Esophagus muscularis mucosa (tissue), 4 donors: ENCODE data around the gene PROZ.

Experiments used
- EP300 ChIP-seq: sonication (generic); formaldehyde crosslinking; IDR thresholded peaks from one replicate; pipeline ENCODE4 v1.6.1; 2017; ENCODE audit warnings: antibody characterized with exemption
- POLR2A ChIP-seq: fragments of 450-650 bp; IDR thresholded peaks from one replicate; pipeline ENCODE4 v1.6.1; 2017; ENCODE audit warnings: antibody characterized with exemption, moderate library complexity, mild to moderate bottlenecking, low read depth
- POLR2AphosphoS5 ChIP-seq, 2 donors: sonication (generic); formaldehyde crosslinking; IDR thresholded peaks; one replicate each; pipeline ENCODE4 v1.6.1; 2017; ENCODE audit warnings: antibody characterized with exemption in 2 of 2
- TF ChIP-seq, protein P1 (sequence below), 3 experiments: fragments of 200-600 bp in 2 of 3; fragments of 450-650 bp in 1 of 3; sonication (generic) in 2 of 3; IDR thresholded peaks; one replicate each; pipeline ENCODE4 v1.5.1; 2017 to 2019; ENCODE audit warnings: antibody characterized with exemption in 3 of 3, mild to moderate bottlenecking in 2 of 3, moderate library complexity in 1 of 3

DNA sequence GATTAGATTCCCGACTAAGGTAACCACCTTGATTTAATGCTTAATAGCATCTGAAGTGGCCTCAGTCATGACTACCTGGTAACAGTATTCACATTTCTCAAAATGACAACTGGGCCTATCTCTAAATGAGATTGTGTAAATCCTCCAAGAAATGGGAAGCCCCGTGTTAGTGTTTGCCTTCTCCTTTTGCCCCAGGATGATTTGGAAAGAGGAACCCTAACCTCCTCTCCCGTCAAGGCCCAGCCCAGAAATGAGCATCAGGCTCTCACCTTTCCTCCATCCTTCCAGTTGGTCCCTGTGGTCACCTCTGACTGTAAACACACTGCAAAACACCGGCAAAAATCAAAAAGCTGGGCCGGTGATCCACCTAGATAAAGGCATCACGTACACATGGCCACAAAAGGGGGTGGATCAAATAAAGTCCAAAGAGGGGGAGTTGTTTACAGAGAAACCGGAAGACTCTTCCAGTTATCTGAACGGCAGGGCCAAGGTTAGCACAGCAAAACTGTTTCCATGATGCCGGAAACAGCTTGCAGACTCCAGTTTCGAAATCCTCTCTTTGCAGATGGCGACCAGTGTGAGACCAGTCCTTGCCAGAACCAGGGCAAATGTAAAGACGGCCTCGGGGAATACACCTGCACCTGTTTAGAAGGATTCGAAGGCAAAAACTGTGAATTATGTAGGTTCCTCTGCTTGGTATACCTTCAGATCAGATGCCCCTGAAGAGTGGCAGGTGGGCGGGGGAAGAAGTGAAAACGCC lies 19.5 kb upstream of the PROZ start:
- no peak for TF ChIP-seq POLR2AphosphoS5 (IDR thresholded peaks at IDR 0.05)
- TF ChIP-seq, protein P1, sequence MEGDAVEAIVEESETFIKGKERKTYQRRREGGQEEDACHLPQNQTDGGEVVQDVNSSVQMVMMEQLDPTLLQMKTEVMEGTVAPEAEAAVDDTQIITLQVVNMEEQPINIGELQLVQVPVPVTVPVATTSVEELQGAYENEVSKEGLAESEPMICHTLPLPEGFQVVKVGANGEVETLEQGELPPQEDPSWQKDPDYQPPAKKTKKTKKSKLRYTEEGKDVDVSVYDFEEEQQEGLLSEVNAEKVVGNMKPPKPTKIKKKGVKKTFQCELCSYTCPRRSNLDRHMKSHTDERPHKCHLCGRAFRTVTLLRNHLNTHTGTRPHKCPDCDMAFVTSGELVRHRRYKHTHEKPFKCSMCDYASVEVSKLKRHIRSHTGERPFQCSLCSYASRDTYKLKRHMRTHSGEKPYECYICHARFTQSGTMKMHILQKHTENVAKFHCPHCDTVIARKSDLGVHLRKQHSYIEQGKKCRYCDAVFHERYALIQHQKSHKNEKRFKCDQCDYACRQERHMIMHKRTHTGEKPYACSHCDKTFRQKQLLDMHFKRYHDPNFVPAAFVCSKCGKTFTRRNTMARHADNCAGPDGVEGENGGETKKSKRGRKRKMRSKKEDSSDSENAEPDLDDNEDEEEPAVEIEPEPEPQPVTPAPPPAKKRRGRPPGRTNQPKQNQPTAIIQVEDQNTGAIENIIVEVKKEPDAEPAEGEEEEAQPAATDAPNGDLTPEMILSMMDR (IDR thresholded peaks at IDR 0.05), result no peak
- TF ChIP-seq POLR2A, result no peak
- TF ChIP-seq EP300, result no peak
